Vagina (tissue), 2 donors: Measurements from ENCODE around the gene P2RX6. TPM values are rescaled to one million over a fixed set of nuclear protein-coding genes. Genes with fewer than 3 reads are reported as not detected.

Source experiments
- DNase-seq, 2 donors: peaks; one replicate each; pipeline ENCODE4 v3.0.0-alpha.2; 2017; ENCODE audit errors: extremely low spot score in 2 of 2
- H3K27ac ChIP-seq: fragments of 200-600 bp; sonication (generic); one replicate; pipeline ENCODE4 v1.5.1; 2019
- H3K27me3 ChIP-seq: fragments of 200-600 bp; sonication (generic); one replicate; pipeline ENCODE4 v1.5.1; 2019
- H3K36me3 ChIP-seq, 2 donors: fragments of 200-600 bp; sonication (generic); one replicate each; pipeline ENCODE4 v1.5.1; 2017 to 2019
- H3K4me1 ChIP-seq: fragments of 200-600 bp; sonication (generic); one replicate; pipeline ENCODE4 v1.5.1; 2019
- H3K4me3 ChIP-seq, 2 donors: fragments of 200-600 bp; sonication (generic); 1 replicate in 1 of 2; 2 replicates in 1 of 2; pipeline ENCODE4 v1.5.1; 2016 to 2019
- H3K9me3 ChIP-seq: fragments of 200-600 bp; sonication (generic); one replicate; pipeline ENCODE4 v1.5.1; 2019
- CTCF ChIP-seq, 3 experiments: fragments of 450-650 bp in 2 of 3; fragments of 200-600 bp in 1 of 3; sonication (generic) in 1 of 3; IDR thresholded peaks; one replicate each; pipeline ENCODE4 v1.5.1; 2017 to 2019; ENCODE audit warnings: antibody characterized with exemption in 3 of 3, mild to moderate bottlenecking in 2 of 3, moderate library complexity in 2 of 3
- POLR2A ChIP-seq, 2 donors: fragments of 450-650 bp; IDR thresholded peaks; one replicate each; pipeline ENCODE4 v1.6.1; 2017; ENCODE audit warnings: antibody characterized with exemption in 2 of 2, mild to moderate bottlenecking in 2 of 2, moderate library complexity in 2 of 2
- POLR2AphosphoS5 ChIP-seq, 2 donors: sonication (generic); formaldehyde crosslinking; IDR thresholded peaks; one replicate each; pipeline ENCODE4 v1.9.0; 2017; ENCODE audit warnings: antibody characterized with exemption in 2 of 2, mild to moderate bottlenecking in 2 of 2, low read depth in 1 of 2; ENCODE audit not compliant: insufficient read depth in 1 of 2
- intact Hi-C: fragments of 100-400 bp; cut with DNase I; formaldehyde crosslinking; loops from one replicate; pipeline ENCODE4 v1.15.1; 2023
- total RNA-seq: library from RNA; depleted of rRNA; stranded (reverse); fragments of >200 nt; gene quantifications from one replicate; pipeline ENCODE4 v1.2.3, GENCODE V29; 2016

Gene P2RX6
- total RNA-seq, 1 donor from 2014 or later = 1.7 TPM

GRCh38 chr22:20977516-20978170 is 37.3 kb upstream of the P2RX6 start:
- Histone ChIP-seq H3K4me3 (no peak overlapping the region), H3K4me1 (peaks cover 25% of the 10 kb centered on the region), H3K27ac (no peak overlapping the region), H3K9me3 (peaks cover 5% of the 10 kb centered on the region), H3K27me3 (no peaks in the 10 kb centered on the region), H3K36me3 (no peaks in the 10 kb centered on the region)
- intact Hi-C loops = no loop called here
- DNase-seq = no peak
- TF ChIP-seq POLR2AphosphoS5 (IDR thresholded peaks at IDR 0.05; ENCODE audit: insufficient read depth in 1 of 2, low read depth in 1 of 2) (no peak), POLR2A (IDR thresholded peaks at IDR 0.05) (no peak), CTCF (IDR thresholded peaks at IDR 0.05) (no peak)

GRCh38 chr22:20978419-20978818 is 36.5 kb upstream of the P2RX6 start:
- Histone ChIP-seq H3K27ac (no peak overlapping the region), H3K4me3 (no peak overlapping the region), H3K36me3 (no peaks in the 10 kb centered on the region), H3K9me3 (peaks cover 5% of the 10 kb centered on the region), H3K4me1 (peaks cover 33% of the 10 kb centered on the region), H3K27me3 (no peaks in the 10 kb centered on the region)
- intact Hi-C loops = no loop called here
- no peak for TF ChIP-seq POLR2AphosphoS5 (IDR thresholded peaks at IDR 0.05; ENCODE audit: insufficient read depth in 1 of 2, low read depth in 1 of 2)
- TF ChIP-seq POLR2A (IDR thresholded peaks at IDR 0.05) = no peak
- no peak for TF ChIP-seq CTCF (IDR thresholded peaks at IDR 0.05)
- no peak for DNase-seq

GRCh38 chr22:20979243-20979809 is 35.6 kb upstream of the P2RX6 start:
- H3K4me3 ChIP-seq = peak overlapping the region; percentile 28 to 43
- H3K36me3 ChIP-seq = no peaks in the 10 kb centered on the region
- peaks cover 40% of the 10 kb centered on the region for H3K4me1 ChIP-seq
- intact Hi-C loops = no loop called here
- TF ChIP-seq POLR2AphosphoS5 (IDR thresholded peaks at IDR 0.05; ENCODE audit: insufficient read depth in 1 of 2, low read depth in 1 of 2) (peak in 1 of 2 donors; percentile 52), POLR2A (IDR thresholded peaks at IDR 0.05) (no peak)
- DNase-seq = no peak
- no peaks in the 10 kb centered on the region for H3K27me3 ChIP-seq
- H3K9me3 ChIP-seq = peaks cover 5% of the 10 kb centered on the region
- no peak overlapping the region for H3K27ac ChIP-seq

GRCh38 chr22:20979940-20980453 is 35.0 kb upstream of the P2RX6 start:
- DNase-seq = no peak
- peak overlapping the region; percentile 28 to 43 for H3K4me3 ChIP-seq
- peaks cover 5% of the 10 kb centered on the region for H3K9me3 ChIP-seq
- H3K36me3 ChIP-seq = no peaks in the 10 kb centered on the region
- TF ChIP-seq CTCF (IDR thresholded peaks at IDR 0.05) (no peak), POLR2A (IDR thresholded peaks at IDR 0.05) (no peak), POLR2AphosphoS5 (IDR thresholded peaks at IDR 0.05; ENCODE audit: insufficient read depth in 1 of 2, low read depth in 1 of 2) (no peak)
- H3K27ac ChIP-seq = no peak overlapping the region
- H3K27me3 ChIP-seq = no peaks in the 10 kb centered on the region
- intact Hi-C loops = no loop called here
- H3K4me1 ChIP-seq = peaks cover 40% of the 10 kb centered on the region

GRCh38 chr22:20980523-20980922 is 34.4 kb upstream of the P2RX6 start:
- Histone ChIP-seq H3K9me3 (peaks cover 5% of the 10 kb centered on the region), H3K27me3 (no peaks in the 10 kb centered on the region), H3K4me1 (peaks cover 40% of the 10 kb centered on the region), H3K36me3 (peaks cover 0 to 4% of the 10 kb centered on the region in 2 donors), H3K4me3 (no peak overlapping the region), H3K27ac (no peak overlapping the region)
- intact Hi-C loops = no loop called here
- TF ChIP-seq CTCF (IDR thresholded peaks at IDR 0.05) (no peak), POLR2A (IDR thresholded peaks at IDR 0.05) (no peak), POLR2AphosphoS5 (IDR thresholded peaks at IDR 0.05; ENCODE audit: insufficient read depth in 1 of 2, low read depth in 1 of 2) (no peak)
- no peak for DNase-seq
